HUDEP-2 (cell line): ENCODE measurements around the gene SBF2.
"Not testable (repeated sequence)": the region's sequence is repeated elsewhere in the genome, so short reads cannot be mapped to it uniquely, and the experiment has no call there.

ENCODE experiments used
- DNase-seq, 76 experiments: peaks; one replicate each; lab custom pipeline; 2025; ENCODE audit not compliant: unreplicated experiment in 76 of 76; lab: John Stamatoyannopoulos, UW

Gene SBF2

DNA sequence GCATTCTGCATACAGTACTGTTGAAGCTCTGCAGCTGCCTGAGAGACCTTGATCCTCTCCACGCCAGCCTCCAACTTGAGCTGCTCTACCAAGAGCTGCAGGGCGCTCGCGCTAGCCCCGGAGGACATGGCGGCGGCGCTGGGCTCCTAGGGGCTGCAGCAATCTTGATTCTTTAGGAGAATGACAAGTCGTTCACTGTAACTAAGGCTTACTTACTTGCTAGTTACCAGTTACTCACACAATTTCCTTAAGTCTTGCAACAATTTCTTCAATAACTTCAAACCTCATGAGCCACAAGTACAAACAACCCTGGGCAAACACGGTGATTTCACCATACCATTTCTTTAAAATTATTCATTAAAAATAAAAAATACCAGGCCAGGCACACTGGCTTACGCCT, 21.9 kb downstream of the SBF2 start:
- no peak for DNase-seq

GRCh38 chr11:10268746-10269488, 25.1 kb downstream of the SBF2 start:
- DNase-seq = no peak

- DNase-seq = no peak
Measured at GRCh38 chr11:10267821-10268220, 26.2 kb downstream of the SBF2 start.

DNA sequence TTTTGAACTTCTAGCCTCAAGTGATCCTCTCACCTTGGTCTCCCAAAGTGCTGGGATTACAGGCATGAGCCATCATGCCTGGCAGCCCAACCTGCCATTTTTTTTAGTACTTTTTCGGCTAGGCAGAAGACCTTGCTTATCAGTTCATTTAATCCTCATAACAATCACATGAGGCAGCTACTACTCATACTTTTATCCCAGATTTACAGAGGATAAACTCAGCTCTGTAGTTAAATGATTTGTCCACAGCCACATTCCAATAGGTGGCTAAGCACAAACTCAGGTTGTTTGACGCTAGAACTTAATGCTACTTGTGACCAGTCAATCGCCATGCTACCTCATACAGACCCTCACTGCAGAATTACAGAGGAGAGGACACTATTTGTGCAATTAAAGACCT, 28.1 kb downstream of the SBF2 start:
- DNase-seq = no peak

DNA sequence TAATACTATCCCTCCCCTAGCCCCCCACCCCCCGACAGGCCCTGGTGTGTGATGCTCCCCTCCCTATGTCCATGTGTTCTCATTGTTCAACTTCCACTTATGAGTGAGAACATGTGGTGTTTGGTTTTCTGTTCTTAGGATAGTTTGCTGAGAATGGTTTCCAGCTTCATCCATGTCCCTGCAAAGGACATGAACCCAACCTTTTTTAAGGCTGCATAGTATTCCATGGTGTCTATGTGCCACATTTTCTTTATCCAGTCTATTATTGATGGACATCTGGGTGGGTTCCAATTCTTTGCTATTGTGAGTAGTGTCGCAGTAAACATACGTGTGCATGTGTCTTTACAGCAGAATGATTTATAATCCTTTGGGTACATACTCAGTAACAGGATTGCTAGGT, 29.3 kb downstream of the SBF2 start:
- not testable (repeated sequence) for DNase-seq

DNA sequence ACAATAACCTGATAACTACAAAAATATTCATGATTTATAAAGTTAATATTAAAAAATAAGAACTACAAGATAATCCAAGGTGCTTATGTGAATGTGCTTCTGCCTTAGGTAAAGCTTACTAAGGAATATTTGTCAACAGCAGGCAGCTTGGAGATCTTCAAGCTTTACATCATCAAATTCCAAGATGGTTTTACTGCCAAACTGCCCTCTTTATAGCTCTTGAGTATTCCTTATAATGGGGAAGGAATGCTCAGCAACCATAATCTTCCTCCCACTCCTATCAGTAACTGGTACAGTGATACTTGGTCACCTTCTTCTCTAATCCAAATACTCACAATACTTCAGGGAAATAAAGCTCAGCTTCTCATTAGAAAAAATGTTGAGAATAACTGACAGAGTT, 30.1 kb downstream of the SBF2 start:
- DNase-seq = no peak

GRCh38 chr11:10261821-10262220, 32.2 kb downstream of the SBF2 start:
- no peak for DNase-seq

DNA sequence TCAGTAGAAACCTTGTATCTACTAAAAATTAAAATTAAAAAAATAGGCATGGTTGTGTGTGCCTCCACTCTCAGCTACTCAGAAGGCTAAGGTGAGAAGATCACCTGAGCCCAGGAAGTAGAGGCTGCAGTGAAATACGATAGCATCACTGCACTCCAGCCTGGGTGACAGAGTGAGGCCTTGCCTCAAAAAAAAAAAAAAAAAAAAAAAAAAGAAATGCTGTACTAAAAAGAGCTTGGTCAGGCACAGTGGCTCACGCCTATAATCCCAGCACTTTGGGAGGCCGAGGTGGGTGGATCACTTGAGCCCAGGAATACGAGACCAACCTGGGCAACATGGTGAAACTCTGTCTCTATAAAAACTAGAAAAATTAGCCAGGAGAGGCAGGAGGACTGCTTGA, 36.5 kb downstream of the SBF2 start:
- no peak for DNase-seq

DNA sequence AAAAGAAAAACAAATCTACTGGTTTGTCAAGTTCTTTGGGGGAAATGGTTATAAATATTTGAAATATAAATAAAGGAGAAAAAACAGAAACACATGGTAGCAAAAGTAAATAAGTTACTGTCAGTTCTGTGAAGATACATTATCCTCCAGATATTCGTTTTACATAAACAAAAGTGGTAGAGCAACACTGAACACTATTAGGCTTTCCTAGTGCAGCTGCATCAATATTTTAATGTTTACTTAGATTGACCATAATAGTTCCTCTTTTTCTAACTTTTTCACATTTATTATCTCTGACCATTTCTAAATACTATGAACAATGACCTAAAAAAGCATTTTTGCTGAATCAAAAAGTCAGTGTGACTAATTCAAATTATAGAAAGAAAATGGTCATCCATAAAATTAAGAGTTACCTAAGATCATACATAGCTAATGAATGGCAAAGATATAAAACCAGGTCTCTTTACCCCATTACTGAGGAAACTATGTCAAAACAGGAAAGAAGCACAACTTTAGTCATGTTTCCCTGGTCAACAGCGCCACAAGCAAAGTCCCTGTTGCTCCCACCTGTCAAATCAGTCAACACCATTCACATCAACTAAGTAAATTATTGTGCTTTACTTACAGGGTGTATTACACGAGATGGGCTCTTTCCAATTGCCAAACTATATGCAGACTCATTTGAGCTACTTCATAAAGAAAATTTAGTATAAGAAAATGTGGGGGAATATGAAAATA, 38.5 kb downstream of the SBF2 start:
- no peak for DNase-seq

GRCh38 chr11:10249448-10250131, 44.4 kb downstream of the SBF2 start:
- not testable (repeated sequence) for DNase-seq

DNA sequence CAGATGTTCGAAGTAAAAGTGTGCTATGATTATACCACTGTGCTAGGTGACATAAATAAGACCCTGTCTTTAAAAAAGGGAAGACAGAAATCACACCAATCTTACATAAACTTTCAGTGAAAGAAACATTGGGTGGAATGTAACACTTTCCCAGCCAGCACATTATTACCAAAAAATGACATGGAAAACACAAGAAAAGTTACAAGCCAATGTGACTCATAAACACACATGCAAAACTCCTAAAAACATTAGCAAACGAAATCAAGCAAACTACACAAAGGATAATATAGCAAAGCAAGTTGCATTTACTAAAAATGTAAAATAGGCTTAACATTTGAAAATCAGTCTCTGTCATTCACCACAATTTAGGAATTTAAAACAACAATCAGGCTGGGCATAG, 47.0 kb downstream of the SBF2 start:
- no peak for DNase-seq

- DNase-seq = no peak
Measured at GRCh38 chr11:10243896-10244575, 50.0 kb downstream of the SBF2 start.

- DNase-seq = no peak
Measured at GRCh38 chr11:10236840-10237239, 57.2 kb downstream of the SBF2 start.

- DNase-seq = no peak
Measured at GRCh38 chr11:10233581-10233980, 60.4 kb downstream of the SBF2 start.

DNA sequence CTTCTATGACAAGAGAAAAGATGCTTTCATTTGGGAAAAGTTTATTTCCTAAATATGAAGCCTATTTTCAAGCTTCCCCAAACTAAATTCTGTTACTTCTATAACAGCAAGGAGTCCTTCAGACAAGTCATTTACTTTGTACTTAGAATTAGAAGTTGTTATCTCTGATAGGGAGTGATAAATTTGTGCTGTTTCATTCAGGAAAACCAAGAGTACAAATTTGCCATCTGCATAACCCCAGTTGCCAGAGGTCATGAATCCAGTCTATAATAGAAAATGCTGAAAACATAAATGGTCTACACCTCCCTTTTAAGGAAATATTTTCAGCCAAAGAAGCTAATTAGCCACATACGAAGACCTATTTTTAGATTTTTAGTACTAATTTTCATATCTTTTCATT, 61.3 kb downstream of the SBF2 start:
- DNase-seq = no peak

GRCh38 chr11:10231803-10232202, 62.2 kb downstream of the SBF2 start:
- not testable (repeated sequence) for DNase-seq

GRCh38 chr11:10225553-10225952, 68.5 kb downstream of the SBF2 start:
- DNase-seq = no peak

- DNase-seq = no peak
Measured at GRCh38 chr11:10222399-10222798, 71.6 kb downstream of the SBF2 start.

GRCh38 chr11:10221342-10221741, 72.7 kb downstream of the SBF2 start:
- no peak for DNase-seq

DNA sequence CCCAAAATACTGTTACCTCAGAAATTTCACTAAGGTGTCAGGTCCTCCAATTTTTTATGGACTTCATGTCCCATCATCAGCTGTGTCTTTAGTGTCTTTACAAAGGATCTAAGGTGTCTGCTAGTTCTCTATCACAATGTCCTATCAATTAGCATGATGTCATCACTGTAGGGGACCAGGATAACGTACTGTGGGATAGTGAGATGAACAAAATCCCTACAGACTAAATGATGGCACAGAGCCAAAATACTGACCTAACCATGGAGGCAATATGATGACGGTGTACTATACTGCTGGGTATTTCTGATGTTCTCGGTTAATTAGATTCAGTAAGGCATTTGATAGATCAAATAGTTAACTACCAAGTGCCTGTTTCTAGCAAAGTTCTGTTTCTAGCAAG, 82.5 kb downstream of the SBF2 start:
- no peak for DNase-seq

- DNase-seq = no peak
Measured at GRCh38 chr11:10209326-10209725, 84.7 kb downstream of the SBF2 start.
